ACC112 (cell line): Measurements from ENCODE around the gene RASA3.

Source experiments
- H2AFZ ChIP-seq: fragments of 200-600 bp; sonication (generic); one replicate; pipeline ENCODE4 v1.6.0; 2017; ENCODE audit warnings: antibody characterized with exemption, low read length; ENCODE audit not compliant: unreplicated experiment
- H3K27ac ChIP-seq: fragments of 200-600 bp; sonication (generic); 2 replicates; pipeline ENCODE4 v1.5.1; 2014; ENCODE audit warnings: low read depth, mild to moderate bottlenecking, antibody characterized with exemption, low read length, moderate library complexity
- H3K27me3 ChIP-seq: fragments of 200-600 bp; sonication (generic); 2 replicates; pipeline ENCODE4 v1.6.1; 2014; ENCODE audit warnings: mild to moderate bottlenecking, antibody characterized with exemption, low read length, moderate library complexity, mixed read lengths; ENCODE audit not compliant: insufficient read depth
- H3K36me3 ChIP-seq: fragments of 200-600 bp; sonication (generic); 2 replicates; pipeline ENCODE4 v1.6.1; 2016; ENCODE audit warnings: mild to moderate bottlenecking, antibody characterized with exemption, low read length, moderate library complexity, mixed read lengths; ENCODE audit not compliant: insufficient read depth
- H3K4me1 ChIP-seq: fragments of 200-600 bp; sonication (generic); one replicate; pipeline ENCODE4 v1.6.1; 2016; ENCODE audit warnings: low read length, mixed read lengths; ENCODE audit not compliant: insufficient read depth, unreplicated experiment, control insufficient read depth
- H3K4me3 ChIP-seq: fragments of 200-600 bp; sonication (generic); 2 replicates; pipeline ENCODE4 v1.5.1; 2014; ENCODE audit warnings: mild to moderate bottlenecking, low read depth, low read length
- H3K79me2 ChIP-seq: fragments of 200-600 bp; sonication (generic); one replicate; pipeline ENCODE4 v1.6.0; 2016; ENCODE audit warnings: low read length; ENCODE audit not compliant: control insufficient read depth, unreplicated experiment, insufficient read depth

The RASA3 gene

GRCh38 chr13:113967729-113968462 lies 164.5 kb downstream of the RASA3 start:
- Histone ChIP-seq H3K36me3 (peaks cover 14% of the 10 kb centered on the region; the same call in 1 of the 2 replicates), H3K79me2 (no peaks in the 10 kb centered on the region), H3K4me1 (no peaks in the 10 kb centered on the region), H2AFZ (no peak overlapping the region), H3K27me3 (no peaks in the 10 kb centered on the region), H3K4me3 (no peak overlapping the region), H3K27ac (no peak overlapping the region)

DNA sequence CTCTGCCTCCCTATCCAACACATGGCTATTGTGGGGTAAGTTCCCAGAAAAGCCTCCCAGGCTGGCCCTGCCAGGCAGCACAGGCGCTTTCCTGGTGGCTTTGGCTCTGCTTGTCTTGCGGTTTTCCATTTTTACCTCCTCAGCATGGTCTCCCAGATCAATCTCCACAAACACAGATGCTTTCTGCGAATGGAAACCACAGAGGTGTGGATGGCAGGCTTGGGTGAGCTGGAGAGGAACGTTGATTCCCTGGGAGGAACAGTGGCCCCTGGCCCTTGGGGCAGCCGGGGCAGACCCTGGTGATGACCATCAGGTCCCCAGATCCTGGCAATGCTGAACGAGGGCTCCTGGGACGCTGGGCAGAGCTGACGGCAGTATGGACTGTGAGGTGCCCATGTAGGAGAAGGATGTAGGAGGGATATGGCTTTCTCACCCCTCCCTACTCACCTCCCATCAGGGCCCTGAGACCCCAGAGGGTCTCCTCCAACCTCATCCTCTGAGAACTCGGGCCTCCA lies 165.2 kb downstream of the RASA3 start:
- Histone ChIP-seq H3K27me3 (no peaks in the 10 kb centered on the region), H2AFZ (no peak overlapping the region), H3K4me1 (no peaks in the 10 kb centered on the region), H3K4me3 (no peak overlapping the region), H3K36me3 (peaks cover 14% of the 10 kb centered on the region; the same call in 1 of the 2 replicates), H3K27ac (no peak overlapping the region), H3K79me2 (no peaks in the 10 kb centered on the region)

DNA sequence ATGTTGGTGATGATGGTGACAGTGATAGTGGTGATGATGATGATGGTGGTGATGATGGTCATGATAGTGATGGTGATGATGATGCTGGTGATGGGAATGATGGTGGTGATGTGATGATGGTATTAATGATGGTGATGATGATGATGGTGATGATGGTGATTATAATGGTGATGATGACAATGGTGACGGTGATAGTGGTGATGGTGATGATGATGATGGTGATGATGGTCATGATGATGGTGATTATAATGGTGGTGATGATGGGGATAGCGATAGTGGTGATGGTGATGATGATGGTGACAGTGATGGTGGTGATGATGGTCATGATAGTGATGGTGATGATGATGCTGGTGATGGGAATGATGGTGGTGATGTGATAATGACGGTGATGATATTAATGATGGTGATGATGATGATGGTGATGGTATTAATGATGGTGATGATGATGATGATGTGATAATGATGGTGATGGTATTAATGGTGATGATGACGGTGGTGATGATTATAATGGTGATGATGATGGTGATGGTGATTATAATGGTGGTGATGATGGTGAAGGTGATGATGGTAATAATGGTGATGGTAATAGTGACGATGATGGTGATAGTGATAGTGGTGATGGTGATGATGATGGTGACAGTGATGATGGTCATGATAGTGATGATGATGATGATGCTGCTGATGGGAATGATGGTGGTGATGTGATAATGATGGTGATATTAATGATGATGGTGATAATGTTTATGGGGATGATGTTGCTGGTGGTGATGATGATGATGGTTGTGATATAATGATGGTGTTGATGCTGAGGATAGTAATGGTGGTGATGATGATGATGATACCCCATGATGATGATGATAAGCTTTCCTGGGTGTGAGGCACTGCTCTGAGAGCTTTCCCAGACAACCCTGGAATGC lies 166.2 kb downstream of the RASA3 start:
- Histone ChIP-seq H3K4me3 (no peak overlapping the region), H3K4me1 (no peaks in the 10 kb centered on the region), H3K36me3 (peaks cover 14% of the 10 kb centered on the region; the same call in 1 of the 2 replicates), H3K79me2 (no peaks in the 10 kb centered on the region), H2AFZ (no peak overlapping the region), H3K27ac (no peak overlapping the region), H3K27me3 (no peaks in the 10 kb centered on the region)

- Histone ChIP-seq H3K4me3 (no peak overlapping the region), H3K27ac (no peak overlapping the region), H3K27me3 (no peaks in the 10 kb centered on the region), H3K36me3 (peaks cover 14% of the 10 kb centered on the region; the same call in 1 of the 2 replicates), H3K4me1 (no peaks in the 10 kb centered on the region), H2AFZ (no peak overlapping the region), H3K79me2 (no peaks in the 10 kb centered on the region)
Observed at GRCh38 chr13:113965383-113965874, 167.0 kb downstream of the RASA3 start.

GRCh38 chr13:113964251-113964995 lies 168.0 kb downstream of the RASA3 start:
- Histone ChIP-seq H3K79me2 (no peaks in the 10 kb centered on the region), H2AFZ (no peak overlapping the region), H3K4me3 (no peak overlapping the region), H3K27ac (no peak overlapping the region), H3K4me1 (no peaks in the 10 kb centered on the region), H3K27me3 (no peaks in the 10 kb centered on the region), H3K36me3 (peaks cover 14% of the 10 kb centered on the region; the same call in 1 of the 2 replicates)

- Histone ChIP-seq H3K27me3 (no peaks in the 10 kb centered on the region), H3K4me3 (no peak overlapping the region), H3K4me1 (no peaks in the 10 kb centered on the region), H3K27ac (no peak overlapping the region), H2AFZ (no peak overlapping the region), H3K36me3 (peaks cover 14% of the 10 kb centered on the region; the same call in 1 of the 2 replicates), H3K79me2 (no peaks in the 10 kb centered on the region)
Observed at GRCh38 chr13:113963376-113963775, 169.0 kb downstream of the RASA3 start.

GRCh38 chr13:113962975-113963374 lies 169.4 kb downstream of the RASA3 start:
- H3K27ac ChIP-seq: no peak overlapping the region
- H3K4me3 ChIP-seq: no peak overlapping the region
- no peak overlapping the region for H2AFZ ChIP-seq
- H3K4me1 ChIP-seq: no peaks in the 10 kb centered on the region
- no peaks in the 10 kb centered on the region for H3K79me2 ChIP-seq
- no peaks in the 10 kb centered on the region for H3K27me3 ChIP-seq
- peaks cover 14% of the 10 kb centered on the region; the same call in 1 of the 2 replicates for H3K36me3 ChIP-seq

DNA sequence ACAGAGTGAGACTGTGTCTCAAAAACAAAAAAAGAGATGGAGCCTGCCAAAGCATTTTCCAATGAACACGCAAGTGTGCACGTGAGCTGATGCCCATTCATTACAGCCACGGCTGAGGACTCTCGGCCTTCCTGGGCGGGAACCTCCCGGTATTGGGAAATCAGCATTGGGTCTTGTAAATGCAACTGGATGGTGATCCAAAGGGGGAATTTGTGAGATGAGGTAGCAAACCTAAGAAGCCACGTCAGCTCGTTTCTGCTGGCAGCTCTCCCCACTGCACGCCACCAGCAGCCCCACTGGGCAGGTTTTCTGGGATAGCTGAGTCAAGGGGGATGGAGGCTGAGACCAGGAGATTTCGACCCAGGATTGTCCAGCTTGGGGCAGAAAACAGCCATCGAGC lies 170.0 kb downstream of the RASA3 start:
- no peaks in the 10 kb centered on the region for H3K79me2 ChIP-seq
- no peaks in the 10 kb centered on the region for H3K4me1 ChIP-seq
- H3K27me3 ChIP-seq: no peaks in the 10 kb centered on the region
- no peak overlapping the region for H3K27ac ChIP-seq
- H2AFZ ChIP-seq: no peak overlapping the region
- no peak overlapping the region for H3K4me3 ChIP-seq
- peaks cover 11% of the 10 kb centered on the region; the same call in 1 of the 2 replicates for H3K36me3 ChIP-seq

- Histone ChIP-seq H3K27me3 (no peaks in the 10 kb centered on the region), H3K27ac (no peak overlapping the region), H3K4me3 (no peak overlapping the region), H2AFZ (no peak overlapping the region), H3K4me1 (no peaks in the 10 kb centered on the region), H3K79me2 (no peaks in the 10 kb centered on the region), H3K36me3 (0 out of 2 replicates have a peak, but pooled peaks cover 2% of the 10 kb centered on the region)
Observed at GRCh38 chr13:113960276-113960948, 172.0 kb downstream of the RASA3 start.
